WI38 (cell line): ENCODE results near the gene EPM2AIP1.
"Not testable (repeated sequence)": the region's sequence is repeated elsewhere in the genome, so short reads cannot be mapped to it uniquely, and the experiment has no call there.

ENCODE experiments used
- H3K4me3 ChIP-seq: 2 replicates; pipeline ENCODE4 v1.5.1; 2011; ENCODE audit warnings: low read depth, mild to moderate bottlenecking, control low read depth, low read length
- TF ChIP-seq, protein P1 (sequence below): IDR thresholded peaks from 2 replicates; pipeline ENCODE4 v1.5.1; 2012; ENCODE audit warnings: low read depth, mild to moderate bottlenecking, control low read depth, low read length

EPM2AIP1 gene

DNA sequence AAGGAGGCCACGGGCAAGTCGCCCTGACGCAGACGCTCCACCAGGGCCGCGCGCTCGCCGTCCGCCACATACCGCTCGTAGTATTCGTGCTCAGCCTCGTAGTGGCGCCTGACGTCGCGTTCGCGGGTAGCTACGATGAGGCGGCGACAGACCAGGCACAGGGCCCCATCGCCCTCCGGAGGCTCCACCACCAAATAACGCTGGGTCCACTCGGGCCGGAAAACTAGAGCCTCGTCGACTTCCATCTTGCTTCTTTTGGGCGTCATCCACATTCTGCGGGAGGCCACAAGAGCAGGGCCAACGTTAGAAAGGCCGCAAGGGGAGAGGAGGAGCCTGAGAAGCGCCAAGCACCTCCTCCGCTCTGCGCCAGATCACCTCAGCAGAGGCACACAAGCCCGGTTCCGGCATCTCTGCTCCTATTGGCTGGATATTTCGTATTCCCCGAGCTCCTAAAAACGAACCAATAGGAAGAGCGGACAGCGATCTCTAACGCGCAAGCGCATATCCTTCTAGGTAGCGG lies at the start of gene EPM2AIP1:
Gene EPM2AIP1, minus strand, starts transcription at position 326 of the 520 bp plus-strand sequence. Its CDS starts 54 bp downstream, at position 272.
- TF ChIP-seq, protein P1, sequence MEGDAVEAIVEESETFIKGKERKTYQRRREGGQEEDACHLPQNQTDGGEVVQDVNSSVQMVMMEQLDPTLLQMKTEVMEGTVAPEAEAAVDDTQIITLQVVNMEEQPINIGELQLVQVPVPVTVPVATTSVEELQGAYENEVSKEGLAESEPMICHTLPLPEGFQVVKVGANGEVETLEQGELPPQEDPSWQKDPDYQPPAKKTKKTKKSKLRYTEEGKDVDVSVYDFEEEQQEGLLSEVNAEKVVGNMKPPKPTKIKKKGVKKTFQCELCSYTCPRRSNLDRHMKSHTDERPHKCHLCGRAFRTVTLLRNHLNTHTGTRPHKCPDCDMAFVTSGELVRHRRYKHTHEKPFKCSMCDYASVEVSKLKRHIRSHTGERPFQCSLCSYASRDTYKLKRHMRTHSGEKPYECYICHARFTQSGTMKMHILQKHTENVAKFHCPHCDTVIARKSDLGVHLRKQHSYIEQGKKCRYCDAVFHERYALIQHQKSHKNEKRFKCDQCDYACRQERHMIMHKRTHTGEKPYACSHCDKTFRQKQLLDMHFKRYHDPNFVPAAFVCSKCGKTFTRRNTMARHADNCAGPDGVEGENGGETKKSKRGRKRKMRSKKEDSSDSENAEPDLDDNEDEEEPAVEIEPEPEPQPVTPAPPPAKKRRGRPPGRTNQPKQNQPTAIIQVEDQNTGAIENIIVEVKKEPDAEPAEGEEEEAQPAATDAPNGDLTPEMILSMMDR, result no peak

DNA sequence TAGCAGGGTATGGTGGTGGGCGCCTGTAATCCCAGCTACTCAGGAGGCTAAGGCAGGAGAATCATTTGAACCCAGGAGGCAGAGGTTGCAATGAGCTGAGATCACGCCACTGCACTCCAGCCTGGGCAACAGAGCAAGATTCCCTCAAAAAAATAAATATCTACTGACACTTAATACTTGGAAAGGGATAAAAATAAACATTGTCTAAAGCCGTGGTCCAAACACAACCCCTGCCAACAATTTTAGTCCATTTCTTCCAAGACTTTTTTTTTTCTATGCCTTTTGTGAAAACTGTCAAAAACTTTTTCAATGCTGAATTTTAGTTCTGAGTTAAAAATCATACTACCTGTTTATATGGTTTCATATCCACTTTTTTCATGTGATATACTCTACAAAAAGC lies 49.8 kb upstream of the EPM2AIP1 start:
- not testable (repeated sequence) for H3K4me3 ChIP-seq

More for the DNA sequence above, at the start of gene EPM2AIP1:
- peak within 1 kb of the TSS; percentile 93 for H3K4me3 ChIP-seq

GRCh38 chr3:37041546-37042195 lies 48.7 kb upstream of the EPM2AIP1 start:
- H3K4me3 ChIP-seq, result no peak overlapping the region
- TF ChIP-seq, protein P1, result no peak

DNA sequence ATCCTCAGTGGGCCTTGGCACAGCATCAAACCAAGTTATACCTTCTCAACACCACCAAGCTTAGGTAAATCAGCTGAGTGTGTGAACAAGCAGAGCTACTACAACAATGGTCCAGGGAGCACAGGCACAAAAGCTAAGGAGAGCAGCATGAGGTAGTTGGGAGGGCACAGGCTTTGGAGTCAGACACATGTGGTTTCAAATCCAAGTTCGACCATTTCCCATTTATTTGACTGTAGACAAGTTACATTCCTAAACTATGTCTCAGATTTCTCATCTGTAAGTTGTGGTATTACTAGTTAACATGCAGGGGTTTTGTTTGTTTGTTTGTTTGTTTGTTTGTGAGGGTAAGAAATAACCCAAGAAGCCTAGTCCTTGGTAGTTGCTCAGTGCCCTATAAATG lies 47.3 kb upstream of the EPM2AIP1 start:
- TF ChIP-seq, protein P1, result no peak
- H3K4me3 ChIP-seq, result no peak overlapping the region

GRCh38 chr3:37039161-37039846 lies 46.4 kb upstream of the EPM2AIP1 start:
- TF ChIP-seq, protein P1, result no peak
- H3K4me3 ChIP-seq, result no peak overlapping the region

DNA sequence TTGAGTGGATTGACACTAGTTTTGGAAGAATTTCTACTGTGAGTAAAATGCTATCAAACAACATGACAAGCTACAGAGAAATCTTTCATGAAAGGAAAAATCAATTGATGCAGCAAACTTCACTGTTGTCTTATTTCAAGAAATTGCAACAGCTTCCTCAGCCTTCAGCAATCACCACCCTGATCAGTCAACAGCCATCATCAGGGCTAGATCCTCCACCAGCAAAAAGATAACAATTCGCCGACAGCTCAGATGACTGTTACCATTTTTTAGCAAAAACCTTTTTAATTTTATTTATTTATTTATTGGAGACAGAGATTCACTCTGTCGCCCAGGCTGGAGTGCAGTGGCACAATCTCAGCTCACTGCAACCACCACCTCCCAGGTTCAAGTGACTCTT lies 44.4 kb upstream of the EPM2AIP1 start:
- TF ChIP-seq, protein P1, result no peak
- no peak overlapping the region for H3K4me3 ChIP-seq

GRCh38 chr3:37032961-37033360 lies 40.0 kb upstream of the EPM2AIP1 start:
- H3K4me3 ChIP-seq, result no peak overlapping the region
- TF ChIP-seq, protein P1, result no peak
